Endodermal cell (in vitro differentiated cells): ENCODE data around the gene SLC22A1. TPM values are rescaled to one million over a fixed set of nuclear protein-coding genes. Genes with fewer than 3 reads are reported as not detected.

Experiments
- DNase-seq: peaks from one replicate; pipeline ENCODE4 v3.0.0-alpha.2; 2017
- H3K27ac ChIP-seq: 2 replicates; pipeline ENCODE4 v1.5.1; 2013; ENCODE audit warnings: mild to moderate bottlenecking, low read depth, low read length, moderate library complexity
- H3K27me3 ChIP-seq: 2 replicates; pipeline ENCODE4 v1.6.1; 2013; ENCODE audit warnings: mild to moderate bottlenecking, low read length, moderate library complexity; ENCODE audit not compliant: insufficient read depth, control insufficient read depth, poor library complexity, severe bottlenecking
- H3K36me3 ChIP-seq: 2 replicates; pipeline ENCODE4 v1.7.0; 2013; ENCODE audit warnings: mild to moderate bottlenecking, low read length, moderate library complexity; ENCODE audit not compliant: control insufficient read depth, insufficient read depth
- H3K4me1 ChIP-seq: one replicate; pipeline ENCODE4 v1.7.0; 2013; ENCODE audit warnings: low read length; ENCODE audit not compliant: control insufficient read depth, insufficient read depth
- H3K4me3 ChIP-seq: 2 replicates; pipeline ENCODE4 v1.5.1; 2013; ENCODE audit warnings: mild to moderate bottlenecking, low read length, moderate library complexity
- H3K9ac ChIP-seq: 2 replicates; pipeline ENCODE4 v1.6.1; 2013; ENCODE audit warnings: mild to moderate bottlenecking, low read length, moderate library complexity; ENCODE audit not compliant: poor library complexity, severe bottlenecking; ENCODE audit errors: extremely low read depth
- H3K9me3 ChIP-seq: 2 replicates; pipeline ENCODE4 v1.6.1; 2013; ENCODE audit warnings: mild to moderate bottlenecking, low read length, moderate library complexity; ENCODE audit not compliant: control insufficient read depth
- H3K27ac Mint-ChIP-seq: 2 replicates; pipeline ENCODE4 v1.8.0; 2020; ENCODE audit warnings: mixed read lengths
- H3K27me3 Mint-ChIP-seq: 2 replicates; pipeline ENCODE4 v1.8.0; 2021; ENCODE audit warnings: mild to moderate bottlenecking, mixed read lengths; ENCODE audit not compliant: insufficient read depth
- H3K36me3 Mint-ChIP-seq: 2 replicates; pipeline ENCODE4 v1.8.0; 2020; ENCODE audit warnings: low read depth, mixed read lengths
- H3K4me1 Mint-ChIP-seq: 2 replicates; pipeline ENCODE4 v1.8.0; 2020; ENCODE audit warnings: mixed read lengths
- H3K4me3 Mint-ChIP-seq: 2 replicates; pipeline ENCODE4 v1.8.0; 2020; ENCODE audit warnings: mild to moderate bottlenecking, moderate library complexity, mixed read lengths
- H3K9me3 Mint-ChIP-seq: 2 replicates; pipeline ENCODE4 v1.8.0; 2020; ENCODE audit warnings: mild to moderate bottlenecking, mixed read lengths
- CTCF ChIP-seq: fragments of 200-600 bp; sonication (generic); conservative IDR thresholded peaks from 2 replicates; pipeline ENCODE4 v1.5.0; 2021; ENCODE audit warnings: antibody characterized with exemption, mild to moderate bottlenecking
- WGBS, 2 experiments: methylation state at CpG; one replicate each; pipeline versions ENCODE4 v1.1.5 to v1.1.7; 2013; ENCODE audit warnings: missing lambda C conversion rate in 2 of 2, mixed read lengths in 1 of 2; ENCODE audit not compliant: insufficient coverage in 1 of 2, insufficient read length in 1 of 2; 5-methylcytosine and 5-hydroxymethylcytosine counted together
- total RNA-seq, 2 donors: library from RNA; stranded (reverse); fragmentation: NEBNext Ultra II Directional in 1 of 2; extraction: Animal tissue kit (Norgen Biotek cat#: 25700) in 1 of 2; gene quantifications; 2 replicates in 1 of 2; 3 replicates in 1 of 2; pipeline ENCODE4 v1.2.1, GENCODE V29; 2021

SLC22A1 gene
- total RNA-seq, 2 donors from 2014 or later, result 1.0 TPM; not detected in 1

- no peak for TF ChIP-seq CTCF
- H3K4me3 Mint-ChIP-seq, result no peak overlapping the region
- no peaks in the 10 kb centered on the region for H3K27me3 Mint-ChIP-seq
- DNase-seq, result peak; percentile 57
- no peak overlapping the region for H3K9ac ChIP-seq
- H3K36me3 ChIP-seq, result no peaks in the 10 kb centered on the region
- no peaks in the 10 kb centered on the region for H3K27me3 ChIP-seq
- peaks cover 18% of the 10 kb centered on the region for H3K4me1 Mint-ChIP-seq
- WGBS, 2 experiments, result 87% methylated on average over 5 to 6 of the region's 6 CpGs
- no peak overlapping the region for H3K27ac ChIP-seq
- no peak overlapping the region for H3K27ac Mint-ChIP-seq
- peaks cover 8% of the 10 kb centered on the region for H3K9me3 Mint-ChIP-seq
- no peaks in the 10 kb centered on the region for H3K9me3 ChIP-seq
- no peak overlapping the region for H3K4me3 ChIP-seq
- H3K36me3 Mint-ChIP-seq, result no peaks in the 10 kb centered on the region
- peaks cover 5% of the 10 kb centered on the region for H3K4me1 ChIP-seq
These were observed 38.8 kb downstream of the SLC22A1 start for GRCh38 chr6:160160450-160160849.

- H3K4me1 ChIP-seq, result peaks cover 5% of the 10 kb centered on the region
- H3K9ac ChIP-seq, result no peak overlapping the region
- no peaks in the 10 kb centered on the region for H3K27me3 Mint-ChIP-seq
- no peaks in the 10 kb centered on the region for H3K9me3 ChIP-seq
- no peaks in the 10 kb centered on the region for H3K36me3 ChIP-seq
- H3K27ac Mint-ChIP-seq, result no peak overlapping the region
- no peak overlapping the region for H3K27ac ChIP-seq
- no peak for TF ChIP-seq CTCF
- no peaks in the 10 kb centered on the region for H3K27me3 ChIP-seq
- peaks cover 10% of the 10 kb centered on the region for H3K9me3 Mint-ChIP-seq
- no peak overlapping the region for H3K4me3 Mint-ChIP-seq
- peaks cover 18% of the 10 kb centered on the region for H3K4me1 Mint-ChIP-seq
- no peak overlapping the region for H3K4me3 ChIP-seq
- no peak for DNase-seq
- no peaks in the 10 kb centered on the region for H3K36me3 Mint-ChIP-seq
- 91 to 94% methylated on average over 12 to 15 of the region's 15 CpGs for WGBS, 2 experiments
These were observed 39.5 kb downstream of the SLC22A1 start for GRCh38 chr6:160160929-160161646.

- no peak overlapping the region for H3K9ac ChIP-seq
- Mint-ChIP-seq H3K36me3 (no peaks in the 10 kb centered on the region), H3K4me1 (peaks cover 21% of the 10 kb centered on the region), H3K27ac (no peak overlapping the region), H3K9me3 (peaks cover 11% of the 10 kb centered on the region), H3K4me3 (no peak overlapping the region), H3K27me3 (no peaks in the 10 kb centered on the region)
- WGBS, 2 experiments, result 81 to 82% methylated on average over 3 to 5 of the region's 5 CpGs
- no peaks in the 10 kb centered on the region for H3K36me3 ChIP-seq
- peak; percentile 62 for DNase-seq
- H3K27me3 ChIP-seq, result no peaks in the 10 kb centered on the region
- peaks cover 5% of the 10 kb centered on the region for H3K4me1 ChIP-seq
- no peak for TF ChIP-seq CTCF
- no peak overlapping the region for H3K27ac ChIP-seq
- no peaks in the 10 kb centered on the region for H3K9me3 ChIP-seq
- H3K4me3 ChIP-seq, result no peak overlapping the region
These were observed 40.0 kb downstream of the SLC22A1 start for GRCh38 chr6:160161647-160161986.
